Colonic mucosa (tissue), 4 donors: ENCODE measurements around the gene LRIT3. TPM values are rescaled to one million over a fixed set of nuclear protein-coding genes. Genes with fewer than 3 reads are reported as not detected.
"Not testable (repeated sequence)": the region's sequence is repeated elsewhere in the genome, so short reads cannot be mapped to it uniquely, and the experiment has no call there.

Source experiments
- DNase-seq: peaks from one replicate; pipeline ENCODE4 v3.0.0-alpha.2; 2020
- H3K27ac ChIP-seq: fragments of 200-600 bp; one replicate; pipeline ENCODE4 v1.8.0; 2021
- H3K27me3 ChIP-seq: fragments of 200-600 bp; one replicate; pipeline ENCODE4 v1.8.0; 2021
- H3K36me3 ChIP-seq: fragments of 200-600 bp; one replicate; pipeline ENCODE4 v1.8.0; 2021
- H3K4me1 ChIP-seq: fragments of 200-600 bp; one replicate; pipeline ENCODE4 v1.8.0; 2021; ENCODE audit warnings: mild to moderate bottlenecking
- H3K4me3 ChIP-seq: fragments of 200-600 bp; one replicate; pipeline ENCODE4 v1.8.0; 2021
- H3K9ac ChIP-seq, 2 donors: one replicate each; pipeline ENCODE4 v1.7.0; 2013; ENCODE audit warnings: control low read depth in 2 of 2, low read depth in 2 of 2, low read length in 2 of 2
- H3K9me3 ChIP-seq: fragments of 200-600 bp; one replicate; pipeline ENCODE4 v1.8.0; 2021
- CTCF ChIP-seq: fragments of 200-600 bp; IDR thresholded peaks from one replicate; pipeline ENCODE4 v1.8.0; 2022; ENCODE audit warnings: antibody characterized with exemption, mild to moderate bottlenecking
- intact Hi-C: fragments of 100-400 bp; cut with DNase I; formaldehyde crosslinking; loops from one replicate; pipeline ENCODE4 v1.14.1; 2022
- total RNA-seq, 2 donors: library from RNA; stranded (reverse); fragmentation: NEBNext Ultra II Directional in 1 of 2; extraction: Animal tissue kit (Norgen Biotek cat#: 25700) in 1 of 2; gene quantifications; one replicate each; pipeline ENCODE4 v1.2.1, GENCODE V29; 2021
- donor health status: healthy.
- donor health status: DM: no; HTN: no; CAD: no.
- donor health status: DM: no; HTN: no; CAD: no.

The LRIT3 gene
- total RNA-seq, 2 donors from 2014 or later = 0.15 TPM; not detected in 1

GRCh38 chr4:109850601-109851000 lies 2.7 kb downstream of the LRIT3 start:
- TF ChIP-seq CTCF = no peak
- H3K9me3 ChIP-seq = no peaks in the 10 kb centered on the region
- H3K36me3 ChIP-seq = no peaks in the 10 kb centered on the region
- no peaks in the 10 kb centered on the region for H3K4me1 ChIP-seq
- intact Hi-C loops = no loop called here
- H3K9ac ChIP-seq = no peak overlapping the region
- no peaks in the 10 kb centered on the region for H3K27me3 ChIP-seq
- no peak overlapping the region for H3K27ac ChIP-seq
- DNase-seq = no peak
- no peak overlapping the region for H3K4me3 ChIP-seq

GRCh38 chr4:109859426-109860300 lies 11.8 kb downstream of the LRIT3 start:
- DNase-seq, H3K4me3 ChIP-seq, H3K9me3 ChIP-seq, H3K36me3 ChIP-seq, H3K27me3 ChIP-seq, H3K27ac ChIP-seq, H3K9ac ChIP-seq, intact Hi-C loops, H3K4me1 ChIP-seq: not testable (repeated sequence)

- Histone ChIP-seq H3K9ac (no peak overlapping the region), H3K9me3 (no peaks in the 10 kb centered on the region), H3K4me3 (no peak overlapping the region), H3K27me3 (no peaks in the 10 kb centered on the region), H3K27ac (no peak overlapping the region), H3K36me3 (no peaks in the 10 kb centered on the region), H3K4me1 (no peaks in the 10 kb centered on the region)
- intact Hi-C loops = no loop called here
- no peak for DNase-seq
- no peak for TF ChIP-seq CTCF
Measured at GRCh38 chr4:109861271-109861670, 13.4 kb downstream of the LRIT3 start.

- H3K4me1 ChIP-seq = no peaks in the 10 kb centered on the region
- H3K36me3 ChIP-seq = no peaks in the 10 kb centered on the region
- no peak for TF ChIP-seq CTCF
- intact Hi-C loops = no loop called here
- no peak overlapping the region for H3K4me3 ChIP-seq
- DNase-seq = no peak
- H3K9me3 ChIP-seq = no peaks in the 10 kb centered on the region
- no peak overlapping the region for H3K27ac ChIP-seq
- H3K27me3 ChIP-seq = no peaks in the 10 kb centered on the region
- no peak overlapping the region for H3K9ac ChIP-seq
Measured at GRCh38 chr4:109861916-109862511, 14.1 kb downstream of the LRIT3 start.

GRCh38 chr4:109864134-109864533 lies 16.2 kb downstream of the LRIT3 start:
- Histone ChIP-seq H3K27ac (no peak overlapping the region), H3K27me3 (no peaks in the 10 kb centered on the region), H3K36me3 (no peaks in the 10 kb centered on the region), H3K4me3 (no peak overlapping the region), H3K9me3 (no peaks in the 10 kb centered on the region), H3K4me1 (no peaks in the 10 kb centered on the region), H3K9ac (no peak overlapping the region)
- DNase-seq = no peak
- no peak for TF ChIP-seq CTCF
- intact Hi-C loops = no loop called here

GRCh38 chr4:109870061-109870460 lies 22.2 kb downstream of the LRIT3 start:
- H3K27ac ChIP-seq = no peak overlapping the region
- no peak overlapping the region for H3K4me3 ChIP-seq
- DNase-seq = no peak
- H3K36me3 ChIP-seq = no peaks in the 10 kb centered on the region
- no peak for TF ChIP-seq CTCF
- H3K9me3 ChIP-seq = no peaks in the 10 kb centered on the region
- no peaks in the 10 kb centered on the region for H3K27me3 ChIP-seq
- no peak overlapping the region for H3K9ac ChIP-seq
- intact Hi-C loops = no loop called here
- no peaks in the 10 kb centered on the region for H3K4me1 ChIP-seq
